Measurements from ENCODE around the gene SPOUT1. TPM values are rescaled to one million over a fixed set of nuclear protein-coding genes. Genes with fewer than 3 reads are reported as not detected.

Gene SPOUT1
- total and polyA plus RNA-seq, 8 donors, result 14.8 to 32.8 (median 23.3) TPM

- peak in 1 of 6 donors; percentile 35 for DNase-seq
- TF ChIP-seq CTCF (IDR thresholded peaks at IDR 0.05), result no peak
- Histone ChIP-seq H3K9me3 (no peaks in the 10 kb centered on the region), H3K27ac (no peak overlapping the region), H3K27me3 (no peaks in the 10 kb centered on the region), H3K36me3 (no peaks in the 10 kb centered on the region), H3K4me3 (no peak overlapping the region), H3K4me1 (no peaks in the 10 kb centered on the region)
- WGBS, 2 donors, result 88 to 92% methylated on average over 14 of the region's 14 CpGs
- no peak for ATAC-seq
- intact Hi-C loops (cut with DNase I), result no loop called here
- no peak for FAIRE-seq
Measured at GRCh38 chr9:128836509-128837145, 7.0 kb upstream of the SPOUT1 start.

- intact Hi-C loops (cut with DNase I), result no loop called here
- Histone ChIP-seq H3K4me3 (no peak overlapping the region), H3K27ac (no peak overlapping the region), H3K9me3 (no peaks in the 10 kb centered on the region), H3K4me1 (no peaks in the 10 kb centered on the region), H3K36me3 (no peaks in the 10 kb centered on the region), H3K27me3 (no peaks in the 10 kb centered on the region)
- FAIRE-seq (no peak), DNase-seq (peak in 1 of 6 donors; percentile 60), ATAC-seq (no peak)
- TF ChIP-seq CTCF (IDR thresholded peaks at IDR 0.05), result no peak
- WGBS, 2 donors, result 95 to 96% methylated on average over 28 of the region's 28 CpGs
Measured at GRCh38 chr9:128835246-128836210, 5.9 kb upstream of the SPOUT1 start.

GRCh38 chr9:128833696-128834095, 4.1 kb upstream of the SPOUT1 start:
- no peaks in the 10 kb centered on the region for H3K9me3 ChIP-seq
- peak in 1 of 6 donors; percentile 30 for DNase-seq
- WGBS, 2 donors, result 91 to 96% methylated on average over 10 of the region's 10 CpGs
- no peak for TF ChIP-seq CTCF (IDR thresholded peaks at IDR 0.05)
- H3K4me3 ChIP-seq, result no peak overlapping the region
- no peak for FAIRE-seq
- intact Hi-C loops (cut with DNase I), result no loop called here
- H3K27ac ChIP-seq, result no peak overlapping the region
- H3K4me1 ChIP-seq, result peaks cover 0 to 8% (median 3%) of the 10 kb centered on the region in 3 donors
- no peaks in the 10 kb centered on the region for H3K27me3 ChIP-seq
- no peaks in the 10 kb centered on the region for H3K36me3 ChIP-seq
- ATAC-seq, result no peak

- H3K4me3 ChIP-seq, result peak overlapping the region; percentile 62 to 96 (median 72)
- H3K27ac ChIP-seq, result peak overlapping the region; percentile 40 to 61 (median 46)
- no peak for TF ChIP-seq CTCF (IDR thresholded peaks at IDR 0.05)
- H3K27me3 ChIP-seq, result no peaks in the 10 kb centered on the region
- H3K9me3 ChIP-seq, result no peaks in the 10 kb centered on the region
- ATAC-seq, result no peak
- H3K36me3 ChIP-seq, result peaks cover 0 to 4% (median 0%) of the 10 kb centered on the region in 3 donors
- intact Hi-C loops (cut with DNase I), result no loop called here
- DNase-seq, result peak in 1 of 6 donors; percentile 44
- H3K4me1 ChIP-seq, result peaks cover 0 to 10% (median 6%) of the 10 kb centered on the region in 3 donors
- FAIRE-seq, result no peak
- 31 to 33% methylated on average over 18 of the region's 18 CpGs for WGBS, 2 donors
Measured at GRCh38 chr9:128828719-128829452, 708 bp downstream of the SPOUT1 start.
